NB4 (cell line): ENCODE measurements around the gene FGF4.

ENCODE experiments used
- DNase-seq: peaks from one replicate; pipeline ENCODE4 v3.0.0; 2010; ENCODE audit warnings: low read depth
- H3K4me3 ChIP-seq: one replicate; pipeline ENCODE4 v1.5.1; 2011; ENCODE audit warnings: mild to moderate bottlenecking, low read depth, low read length, moderate library complexity
- MYC ChIP-seq: IDR thresholded peaks from 2 replicates; pipeline ENCODE4 v1.6.1; 2011; ENCODE audit warnings: low read depth, low read length
- POLR2A ChIP-seq: IDR thresholded peaks from 2 replicates; pipeline ENCODE4 v1.6.1; 2011; ENCODE audit warnings: mild to moderate bottlenecking; ENCODE audit not compliant: insufficient read length; ENCODE audit errors: extremely low read depth
- TF ChIP-seq, protein P1 (sequence below): IDR thresholded peaks from 2 replicates; pipeline ENCODE4 v1.6.1; 2011; ENCODE audit warnings: low read depth, low read length
- TF ChIP-seq, protein P2 (sequence below): IDR thresholded peaks from one replicate; pipeline ENCODE4 v1.5.1; 2012; ENCODE audit warnings: low read depth, low read length

The FGF4 gene

GRCh38 chr11:69814411-69814810 lies 39.3 kb upstream of the FGF4 start:
- no peak for DNase-seq
- no peak overlapping the region for H3K4me3 ChIP-seq

DNA sequence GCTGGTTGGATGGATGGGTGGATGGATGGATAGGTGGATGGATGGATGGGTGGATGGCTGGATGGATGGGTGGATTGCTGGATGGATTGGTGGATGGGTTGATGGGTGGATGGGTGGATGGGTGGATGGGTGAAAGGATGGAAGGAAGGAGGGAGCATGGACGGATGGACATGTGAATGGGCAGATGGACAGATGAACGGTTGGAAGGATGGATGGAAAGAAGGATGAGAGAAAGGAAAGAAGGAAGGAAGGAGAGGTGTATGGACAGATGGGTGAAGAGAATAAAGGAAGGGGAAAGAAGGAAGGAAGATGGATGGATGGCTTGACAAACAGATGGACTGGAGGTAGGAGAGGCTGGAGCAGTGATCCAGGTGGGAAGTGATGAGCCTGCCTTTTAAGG lies 38.7 kb upstream of the FGF4 start:
- H3K4me3 ChIP-seq = no peak overlapping the region
- TF ChIP-seq POLR2A (no peak), MYC (no peak)
- TF ChIP-seq, protein P1, sequence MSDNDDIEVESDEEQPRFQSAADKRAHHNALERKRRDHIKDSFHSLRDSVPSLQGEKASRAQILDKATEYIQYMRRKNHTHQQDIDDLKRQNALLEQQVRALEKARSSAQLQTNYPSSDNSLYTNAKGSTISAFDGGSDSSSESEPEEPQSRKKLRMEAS = no peak
- TF ChIP-seq, protein P2, sequence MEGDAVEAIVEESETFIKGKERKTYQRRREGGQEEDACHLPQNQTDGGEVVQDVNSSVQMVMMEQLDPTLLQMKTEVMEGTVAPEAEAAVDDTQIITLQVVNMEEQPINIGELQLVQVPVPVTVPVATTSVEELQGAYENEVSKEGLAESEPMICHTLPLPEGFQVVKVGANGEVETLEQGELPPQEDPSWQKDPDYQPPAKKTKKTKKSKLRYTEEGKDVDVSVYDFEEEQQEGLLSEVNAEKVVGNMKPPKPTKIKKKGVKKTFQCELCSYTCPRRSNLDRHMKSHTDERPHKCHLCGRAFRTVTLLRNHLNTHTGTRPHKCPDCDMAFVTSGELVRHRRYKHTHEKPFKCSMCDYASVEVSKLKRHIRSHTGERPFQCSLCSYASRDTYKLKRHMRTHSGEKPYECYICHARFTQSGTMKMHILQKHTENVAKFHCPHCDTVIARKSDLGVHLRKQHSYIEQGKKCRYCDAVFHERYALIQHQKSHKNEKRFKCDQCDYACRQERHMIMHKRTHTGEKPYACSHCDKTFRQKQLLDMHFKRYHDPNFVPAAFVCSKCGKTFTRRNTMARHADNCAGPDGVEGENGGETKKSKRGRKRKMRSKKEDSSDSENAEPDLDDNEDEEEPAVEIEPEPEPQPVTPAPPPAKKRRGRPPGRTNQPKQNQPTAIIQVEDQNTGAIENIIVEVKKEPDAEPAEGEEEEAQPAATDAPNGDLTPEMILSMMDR = no peak
- DNase-seq = no peak

More at GRCh38 chr11:69814411-69814810, 39.3 kb upstream of the FGF4 start:
- TF ChIP-seq MYC (no peak), POLR2A (no peak)
- TF ChIP-seq, protein P2 = no peak
- TF ChIP-seq, protein P1 = no peak

- TF ChIP-seq MYC = no peak
- TF ChIP-seq, protein P1 = no peak
- TF ChIP-seq, protein P2 = no peak
- H3K4me3 ChIP-seq = no peak overlapping the region
- DNase-seq = no peak
Measured at GRCh38 chr11:69812946-69813345, 37.8 kb upstream of the FGF4 start.

DNA sequence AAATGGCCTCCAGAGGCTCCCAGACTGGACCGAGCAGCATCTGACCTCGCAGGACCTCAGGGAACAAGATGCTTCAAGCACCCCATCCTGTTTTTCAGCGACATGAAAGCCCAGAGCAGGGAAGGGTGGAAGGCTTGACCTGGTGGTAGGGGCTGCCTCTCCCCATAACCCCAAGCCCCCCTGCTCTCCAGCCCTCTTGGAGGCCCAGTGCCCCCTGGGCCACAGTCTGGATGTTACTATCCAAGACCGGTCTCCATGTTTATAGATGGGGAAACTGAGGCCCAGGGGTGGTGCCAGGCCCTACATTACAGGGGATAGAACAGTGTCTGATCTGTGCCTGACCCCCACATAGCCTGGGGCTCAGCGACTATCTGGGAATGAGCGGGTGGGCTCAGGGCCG lies 37.1 kb upstream of the FGF4 start:
- no peak overlapping the region for H3K4me3 ChIP-seq
- TF ChIP-seq POLR2A (no peak), MYC (no peak)
- TF ChIP-seq, protein P1 = no peak
- TF ChIP-seq, protein P2 = no peak
- no peak for DNase-seq

GRCh38 chr11:69811431-69811830 lies 36.3 kb upstream of the FGF4 start:
- TF ChIP-seq, protein P1 = no peak
- no peak for TF ChIP-seq POLR2A
- no peak overlapping the region for H3K4me3 ChIP-seq
- DNase-seq = no peak

- no peak overlapping the region for H3K4me3 ChIP-seq
- no peak for DNase-seq
- TF ChIP-seq, protein P1 = no peak
- no peak for TF ChIP-seq MYC
- TF ChIP-seq, protein P2 = no peak
- no peak for TF ChIP-seq POLR2A
Measured at GRCh38 chr11:69810289-69811118, 35.4 kb upstream of the FGF4 start.
